IPS DF 4.7 (cell line): ENCODE results near the gene ATP9A.
"Not testable (repeated sequence)": the region's sequence is repeated elsewhere in the genome, so short reads cannot be mapped to it uniquely, and the experiment has no call there.

ENCODE experiments used
- DNase-seq: peaks from one replicate; pipeline ENCODE4 v3.0.0-alpha.2; 2013; ENCODE audit warnings: low spot score; ENCODE audit errors: extremely low read depth

Gene ATP9A

DNA sequence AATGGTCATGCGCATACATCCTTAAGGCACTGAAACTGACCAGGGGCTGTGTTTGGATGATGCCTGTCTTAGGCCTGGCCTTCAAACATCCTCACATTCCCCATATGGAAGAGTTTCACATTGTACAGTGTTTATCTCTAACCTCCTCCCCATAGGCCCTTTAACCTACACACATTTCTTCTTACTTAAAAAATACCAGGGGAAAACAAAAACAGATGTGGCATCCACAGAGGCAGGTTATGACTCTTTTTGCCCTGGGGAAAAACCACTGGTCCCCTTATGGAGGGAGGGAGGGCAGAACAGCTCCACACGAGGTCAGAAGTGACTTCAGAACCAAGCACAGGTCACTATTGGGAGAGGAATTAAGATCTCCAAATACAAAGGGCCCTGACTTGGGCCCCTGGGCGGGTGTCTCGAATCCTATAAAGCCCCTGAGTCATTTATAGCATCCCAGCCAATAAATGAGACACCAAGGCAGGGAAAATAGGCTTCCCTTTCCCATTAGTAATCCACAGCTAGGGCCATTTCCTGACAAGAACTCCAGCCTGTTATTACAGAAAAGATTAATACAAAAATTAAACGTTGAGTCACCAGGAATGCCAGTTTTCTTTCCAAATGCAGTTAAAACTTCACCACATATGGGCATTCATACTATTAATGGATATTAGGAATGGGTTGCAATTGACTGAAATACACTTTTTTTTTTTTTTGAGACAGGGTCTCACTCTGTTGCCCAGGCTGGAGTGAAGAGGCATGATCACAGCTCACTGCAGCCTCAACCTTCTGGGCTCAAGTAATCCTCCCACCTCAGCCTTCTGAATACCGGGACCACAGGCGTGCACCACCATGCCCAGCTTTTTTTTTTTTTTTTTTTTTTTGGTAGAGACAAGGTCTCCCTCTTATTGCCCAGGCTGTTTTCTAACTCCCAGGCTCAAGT is 107.2 kb downstream of the ATP9A start:
- DNase-seq = no peak

DNA sequence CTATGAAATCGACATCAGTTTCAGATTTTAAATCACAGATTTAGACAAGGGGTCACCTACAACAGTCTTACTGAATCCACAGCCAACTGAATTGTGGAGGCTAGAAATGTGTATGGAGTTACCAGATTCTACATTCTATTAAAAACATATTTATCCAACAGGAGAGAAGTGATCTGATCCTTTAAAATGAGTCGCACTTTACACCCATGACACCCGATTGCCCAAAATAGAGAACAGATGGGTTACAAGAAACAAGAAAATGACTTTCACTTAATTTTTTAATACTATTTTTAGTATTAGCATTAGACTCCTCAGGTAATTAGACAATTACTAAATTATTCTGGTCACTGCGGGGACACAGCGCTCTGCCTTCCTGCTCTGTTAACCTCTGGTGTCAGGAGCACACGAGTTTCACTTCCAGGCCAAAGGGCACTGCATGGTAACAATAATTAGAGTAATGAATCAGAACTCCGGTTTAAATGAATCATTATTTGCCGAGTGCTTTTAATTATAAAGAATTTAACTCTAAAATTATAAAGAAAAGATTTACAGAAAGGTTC is 108.6 kb downstream of the ATP9A start:
- no peak for DNase-seq

DNA sequence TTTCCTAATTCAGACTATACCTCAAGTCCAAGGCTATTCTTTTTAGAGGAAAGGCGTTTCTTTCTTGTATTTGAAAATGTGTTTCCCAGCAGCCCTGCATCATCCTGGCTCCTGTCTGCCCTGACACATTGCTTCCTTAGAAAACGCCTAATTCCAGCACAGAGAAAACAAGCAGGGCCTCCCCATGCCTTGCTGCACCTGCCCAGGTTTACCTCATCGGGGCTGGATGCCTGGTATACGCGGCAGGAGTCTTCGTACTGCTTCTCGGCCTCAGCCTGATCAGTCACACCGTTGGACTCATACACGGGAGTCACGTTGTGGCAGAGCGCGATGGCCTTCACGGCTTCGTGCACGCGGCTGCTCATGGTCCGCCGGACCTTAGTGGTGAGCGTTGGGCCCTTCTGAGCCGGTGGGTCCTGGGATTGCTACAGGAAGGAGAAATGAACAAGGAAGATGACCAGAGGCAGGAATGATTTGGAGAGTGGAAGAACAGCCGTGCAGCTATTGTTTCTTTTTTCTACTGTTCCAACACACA is 111.4 kb downstream of the ATP9A start:
- no peak for DNase-seq

DNA sequence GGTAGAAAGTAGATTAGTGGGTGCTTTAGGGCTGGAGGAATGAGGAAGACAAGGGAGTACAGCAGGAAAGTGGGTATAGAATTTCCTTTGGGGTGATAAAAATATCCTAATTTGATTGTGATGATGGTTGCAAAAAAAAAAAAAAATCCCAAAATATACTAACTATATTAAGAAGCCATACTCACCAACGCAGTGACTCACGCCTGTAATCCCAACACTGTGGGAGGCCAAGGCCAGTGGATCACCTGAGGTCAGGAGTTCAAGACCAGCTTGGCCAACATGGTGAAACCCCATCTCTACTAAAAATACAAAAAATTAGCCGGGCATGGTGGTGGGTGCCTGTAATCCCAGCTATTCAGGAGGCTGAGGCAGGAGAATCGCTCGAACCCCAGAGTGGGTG is 112.1 kb downstream of the ATP9A start:
- not testable (repeated sequence) for DNase-seq

DNA sequence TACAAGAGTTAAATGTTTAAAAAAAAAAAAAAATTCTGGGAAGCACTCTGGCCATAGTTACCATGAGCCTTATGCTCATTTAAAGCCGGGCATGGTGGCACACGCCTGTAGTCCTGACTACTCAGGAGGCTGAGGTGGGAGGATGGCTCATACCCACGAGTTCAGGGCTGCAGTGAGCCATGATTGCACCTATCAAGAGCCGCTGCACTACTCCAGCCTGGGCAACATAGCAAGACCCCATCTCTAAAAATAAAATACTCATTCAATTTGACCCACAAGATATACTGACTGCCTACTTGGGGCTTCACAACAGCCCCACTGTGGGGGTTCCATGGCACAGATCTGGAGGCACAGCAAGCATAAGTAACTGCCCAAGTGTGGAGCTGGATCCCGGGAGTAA is 113.7 kb downstream of the ATP9A start:
- no peak for DNase-seq

DNA sequence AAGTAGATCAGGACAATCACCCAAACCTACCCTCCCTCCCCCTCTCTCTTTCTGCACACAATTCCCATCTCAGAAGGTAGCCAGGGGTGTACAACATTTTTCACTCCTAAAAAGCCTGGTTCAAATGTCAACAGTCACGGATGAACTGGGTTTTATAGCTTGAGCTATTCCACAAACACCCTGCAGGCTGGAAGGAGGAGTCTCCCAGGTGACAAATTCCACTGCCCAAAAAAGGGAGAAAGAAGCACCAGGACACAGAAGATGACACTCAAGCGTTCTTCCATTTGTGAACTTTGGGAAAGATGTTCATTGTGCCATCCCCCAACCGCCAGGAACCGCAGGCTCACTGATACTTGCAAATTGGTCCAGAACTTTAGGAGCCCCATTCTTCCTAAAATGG is 114.1 kb downstream of the ATP9A start:
- DNase-seq = no peak

DNA sequence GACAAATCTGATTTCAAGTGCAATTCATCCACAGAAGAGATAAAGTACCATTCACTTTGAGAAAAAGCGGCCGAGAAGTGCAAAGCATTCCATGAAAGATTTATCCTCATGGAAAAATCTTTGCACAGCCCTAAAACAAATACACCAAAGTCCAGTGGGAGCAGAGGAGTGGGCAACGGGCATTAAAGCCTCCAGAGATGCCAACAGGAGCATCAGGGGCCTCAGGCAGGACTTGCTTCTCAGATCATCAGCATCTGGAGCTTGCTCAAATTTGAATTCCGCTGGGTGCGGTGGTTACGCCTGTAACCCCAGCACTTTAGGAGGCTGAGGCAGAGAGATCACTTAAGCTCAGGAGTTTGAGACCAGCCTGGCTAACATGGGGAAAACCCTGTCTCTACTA is 115.0 kb downstream of the ATP9A start:
- no peak for DNase-seq

DNA sequence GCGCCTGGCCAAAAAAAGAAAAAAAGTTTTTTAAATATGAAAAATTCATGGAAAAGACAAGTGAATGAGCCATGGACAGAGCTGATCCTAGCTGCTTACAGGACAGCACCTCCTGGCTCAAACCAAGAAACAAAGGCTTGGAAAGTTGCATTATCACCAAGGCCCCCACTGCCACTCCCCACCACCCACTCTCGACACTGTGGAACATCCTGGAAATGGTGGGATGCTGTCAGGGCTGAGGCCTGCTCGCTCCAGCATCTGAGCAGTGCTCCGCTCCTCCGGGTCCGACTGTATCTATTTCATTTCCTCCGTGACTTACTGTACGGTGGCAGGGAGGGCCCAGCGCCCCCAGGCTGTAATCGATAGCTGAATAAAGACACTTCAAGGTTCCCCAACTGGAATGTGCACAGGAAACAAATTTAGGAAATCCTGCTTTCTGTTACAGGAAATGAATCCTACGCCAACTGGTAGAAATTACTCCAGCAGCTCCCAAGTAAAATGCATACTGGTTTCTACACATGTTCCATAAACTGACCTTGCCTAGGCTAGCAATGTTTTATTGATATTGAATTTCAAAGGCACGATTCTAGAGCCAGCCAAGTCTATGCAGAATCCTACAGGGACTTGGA is 116.2 kb downstream of the ATP9A start:
- DNase-seq = no peak

DNA sequence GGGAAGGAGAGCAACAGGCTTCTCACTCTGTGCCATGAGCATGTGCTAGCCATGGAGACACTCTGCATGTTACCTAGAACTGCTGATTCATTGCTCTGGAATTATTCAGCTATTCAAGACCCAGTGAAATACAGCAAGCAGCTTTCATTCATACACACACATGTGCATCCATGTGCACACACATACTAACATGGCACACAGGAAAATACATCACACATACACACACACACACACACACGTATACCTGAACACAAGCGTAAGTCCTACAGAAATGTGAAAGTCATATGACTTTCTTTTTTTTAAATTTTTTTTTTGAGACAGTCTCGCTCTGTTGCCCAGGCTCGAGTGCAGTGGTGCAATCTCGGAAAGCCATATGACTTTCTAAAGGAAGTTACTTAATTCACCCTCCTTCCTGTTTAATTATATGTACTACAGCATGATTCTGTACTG is 117.5 kb downstream of the ATP9A start:
- no peak for DNase-seq

DNA sequence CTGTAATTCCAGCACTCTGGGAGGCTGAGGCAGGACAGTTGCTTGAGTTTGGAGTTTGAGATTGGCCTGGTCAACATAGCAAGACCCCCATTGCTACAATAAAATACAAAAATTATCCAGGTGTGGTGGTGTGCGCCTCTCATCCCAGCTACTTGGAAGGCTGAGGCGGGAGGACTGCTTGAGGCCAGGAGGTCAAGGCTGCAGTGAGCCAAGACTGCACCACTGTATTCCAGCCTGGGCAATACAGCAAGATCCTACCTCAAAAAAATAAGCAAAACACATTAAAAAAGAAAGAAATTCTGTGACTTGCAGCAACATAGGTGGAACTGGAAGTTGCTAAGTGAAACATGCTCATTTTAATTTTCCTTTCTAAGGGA is 119.6 kb downstream of the ATP9A start:
- no peak for DNase-seq

DNA sequence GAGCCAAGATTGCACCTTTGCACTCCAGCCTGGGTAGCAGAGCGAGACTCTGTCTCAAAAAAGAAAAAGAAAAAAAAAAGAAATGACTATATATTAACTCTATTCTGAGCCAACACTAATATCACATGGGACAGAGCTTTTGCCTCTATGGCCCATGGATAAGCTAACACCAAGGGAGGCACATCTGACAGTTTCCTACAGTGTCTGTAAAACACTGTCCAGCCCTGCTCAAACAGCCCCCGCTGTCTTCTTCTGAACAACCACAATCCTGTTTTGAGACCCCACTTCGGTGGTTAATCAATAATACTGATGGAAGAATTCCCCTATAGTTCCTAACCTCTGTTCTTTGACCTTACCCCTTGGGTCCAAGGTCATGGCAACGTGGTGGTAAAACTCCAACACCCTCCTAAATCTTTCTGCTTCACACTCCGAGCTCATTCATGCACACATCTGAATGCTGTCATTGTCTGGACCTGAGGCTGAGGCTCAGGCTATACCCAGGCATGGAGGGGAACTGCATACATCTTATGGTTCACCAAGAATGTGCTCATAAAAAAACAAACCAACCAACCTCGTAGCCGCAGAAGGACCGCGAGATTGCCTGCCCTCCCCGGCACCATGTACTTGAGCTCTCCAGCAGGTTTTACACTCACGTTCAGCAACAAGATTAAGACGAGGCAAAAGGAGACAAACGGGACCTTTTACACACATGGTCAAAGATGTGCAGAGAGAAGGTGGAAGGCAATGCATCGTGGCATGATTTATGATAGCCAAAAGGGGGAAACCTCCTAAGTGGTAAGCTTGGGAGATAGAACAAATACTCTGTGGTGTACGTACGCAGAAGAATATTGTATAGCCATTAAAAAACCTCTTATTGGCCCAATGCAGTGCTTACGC is 120.3 kb downstream of the ATP9A start:
- DNase-seq = no peak

DNA sequence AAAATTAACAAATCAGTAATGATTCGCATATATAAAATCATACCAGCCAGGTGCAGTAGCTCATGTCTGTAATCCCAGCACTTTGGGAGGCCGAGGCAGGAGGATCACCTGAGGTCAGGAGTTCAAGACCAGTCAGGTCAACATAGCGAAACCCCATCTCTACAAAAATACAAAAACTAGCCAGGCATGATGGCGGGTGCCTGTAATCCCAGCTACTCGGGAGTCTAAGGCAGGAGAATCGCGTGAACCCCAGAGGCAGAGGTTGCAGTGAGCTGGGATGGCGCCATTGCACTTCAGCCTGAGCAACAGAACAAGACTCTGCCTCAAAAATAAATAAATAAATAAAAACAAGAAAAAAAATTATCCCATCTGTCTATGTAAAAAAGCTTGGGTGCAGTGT is 124.4 kb downstream of the ATP9A start:
- DNase-seq = not testable (repeated sequence)

DNA sequence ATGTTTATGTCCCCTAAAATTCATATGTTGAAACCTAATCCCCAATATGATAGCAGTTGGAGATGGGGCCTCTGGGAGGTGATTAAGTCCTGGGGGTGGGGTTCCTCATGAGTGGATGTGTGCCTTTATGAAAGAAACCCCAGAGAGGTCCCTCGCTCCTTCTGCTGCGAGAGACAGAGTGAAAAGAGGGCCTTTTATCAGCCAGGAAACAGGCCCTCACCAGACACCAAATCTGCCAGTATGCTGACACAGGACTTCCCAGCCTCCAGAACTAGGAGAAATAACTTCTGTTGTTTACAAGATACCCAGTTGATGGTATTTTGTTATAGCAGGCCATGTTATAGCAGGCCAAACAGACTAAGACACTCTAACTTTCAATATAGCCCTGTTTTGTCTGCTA is 124.8 kb downstream of the ATP9A start:
- no peak for DNase-seq

DNA sequence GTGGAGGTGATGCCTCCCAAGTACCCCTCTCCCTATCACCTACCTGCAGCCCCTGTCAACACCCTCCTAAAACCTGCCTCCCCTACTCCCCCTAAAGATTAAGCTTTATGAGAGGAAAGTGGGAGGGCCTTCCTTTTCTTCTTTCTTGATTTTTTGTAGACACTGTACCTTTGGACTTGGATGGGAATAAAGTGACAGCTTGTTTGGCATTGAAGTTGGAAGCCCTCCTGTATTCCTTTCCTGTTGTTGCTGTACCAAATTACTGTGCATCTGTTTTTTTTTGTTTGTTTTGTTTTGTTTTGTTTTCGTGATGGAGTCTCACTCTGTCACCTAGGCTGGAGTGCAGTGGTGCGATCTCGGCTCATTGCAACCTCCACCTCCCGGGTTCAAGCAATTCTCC is 126.3 kb downstream of the ATP9A start:
- no peak for DNase-seq

DNA sequence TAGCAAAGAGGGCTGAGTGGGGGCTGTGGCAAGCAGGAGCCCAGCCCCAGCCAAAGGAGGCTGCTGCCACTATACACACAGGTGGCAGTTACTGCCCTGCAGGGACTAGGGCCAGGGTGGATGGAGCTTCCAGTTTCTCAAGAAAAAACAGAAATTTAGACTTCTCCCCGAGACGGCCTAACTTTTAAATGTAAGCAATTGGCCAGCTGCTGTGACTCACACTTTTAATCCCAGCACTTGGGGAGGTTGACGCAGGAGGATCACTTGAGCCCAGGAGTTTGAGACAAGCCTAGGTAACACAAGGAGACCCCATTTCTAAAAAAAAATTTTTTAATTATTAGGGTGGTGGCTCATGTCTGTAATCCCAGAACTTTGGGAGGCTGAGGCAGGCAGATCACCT is 127.4 kb downstream of the ATP9A start:
- no peak for DNase-seq

DNA sequence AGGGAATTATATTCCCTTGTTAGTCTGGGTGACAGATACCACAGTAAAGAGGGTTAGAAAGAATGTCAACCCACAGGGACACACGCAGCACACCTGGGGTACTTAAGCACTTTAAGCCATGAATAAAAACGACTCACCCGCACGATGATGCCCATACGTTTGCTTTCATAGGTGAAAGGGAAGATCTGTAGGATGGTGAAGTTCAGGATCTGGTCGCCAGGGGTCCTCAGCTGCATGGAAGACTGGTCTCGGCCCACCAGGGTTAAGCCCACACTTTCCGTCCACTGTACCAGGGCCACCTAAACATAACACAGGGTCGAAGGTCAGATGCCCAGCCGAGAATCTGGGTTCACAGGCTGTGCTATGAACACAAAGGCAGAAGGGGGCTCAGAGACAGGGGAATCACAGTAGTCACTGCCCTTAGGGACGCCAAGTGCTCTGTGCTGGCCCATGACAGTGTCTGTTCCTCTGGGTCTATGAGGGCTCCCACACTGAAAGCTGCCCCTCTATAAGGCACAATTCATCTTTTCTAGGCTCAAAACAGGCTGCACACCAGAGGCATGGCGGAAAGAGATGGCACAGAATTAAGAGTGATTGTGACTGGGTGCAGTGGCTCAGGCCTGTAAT is 128.9 kb downstream of the ATP9A start:
- DNase-seq = peak; percentile 60

DNA sequence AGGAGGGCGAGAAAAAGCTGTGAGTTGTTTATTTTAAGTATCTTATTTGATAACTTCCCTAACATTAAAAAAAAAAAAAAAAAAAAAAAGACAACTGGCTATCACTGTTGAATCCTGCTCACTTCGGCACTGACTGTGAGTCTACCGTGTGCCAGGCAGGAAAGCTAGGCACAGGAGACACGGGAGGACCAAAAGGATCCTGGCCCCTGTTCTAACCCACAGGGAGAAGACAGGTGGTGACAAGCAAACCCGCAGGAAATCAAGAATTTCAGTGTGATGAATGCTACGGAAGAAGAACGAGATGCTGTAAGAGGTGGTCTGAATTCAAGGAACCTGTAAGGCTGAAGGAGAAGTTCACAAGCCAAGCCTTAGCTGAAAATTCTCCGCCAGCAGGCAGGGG is 130.9 kb downstream of the ATP9A start:
- no peak for DNase-seq

DNA sequence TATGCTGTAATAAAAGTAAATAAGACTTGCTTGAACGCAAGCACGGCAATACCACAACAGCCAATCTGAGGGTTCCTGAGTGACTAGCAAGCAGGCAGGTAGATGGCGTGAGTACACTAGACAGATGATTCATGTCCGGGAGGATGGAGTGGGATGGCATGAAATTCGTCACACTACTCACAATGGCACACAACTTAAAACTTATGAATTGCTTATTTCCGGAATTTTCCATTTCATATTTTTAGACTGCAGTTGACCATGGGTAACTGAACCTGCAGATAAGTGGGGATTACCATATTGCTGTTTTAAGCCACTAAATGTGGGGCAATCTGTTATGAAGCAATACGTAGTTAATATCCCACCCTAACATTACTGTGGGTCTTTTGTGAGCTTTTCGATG is 132.1 kb downstream of the ATP9A start:
- DNase-seq = no peak

DNA sequence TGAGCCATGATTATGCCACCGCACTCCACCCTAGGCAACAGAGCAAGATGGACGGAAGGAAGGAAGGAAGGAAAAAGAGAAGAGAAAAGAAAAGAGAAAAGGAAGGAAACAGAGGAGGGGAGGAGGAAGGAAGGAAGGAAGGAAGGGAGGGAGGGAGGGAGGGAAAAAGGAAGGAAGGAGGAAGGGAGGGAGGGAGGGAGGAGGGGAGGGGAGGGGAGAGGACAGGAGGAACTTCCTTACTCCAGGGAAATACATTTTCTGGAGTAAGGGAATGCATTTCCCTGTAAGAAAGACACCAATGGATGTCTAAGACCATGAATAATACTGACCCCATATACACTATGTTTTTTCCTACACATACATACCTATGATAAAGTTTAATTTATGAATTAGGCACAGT is 132.5 kb downstream of the ATP9A start:
- no peak for DNase-seq

DNA sequence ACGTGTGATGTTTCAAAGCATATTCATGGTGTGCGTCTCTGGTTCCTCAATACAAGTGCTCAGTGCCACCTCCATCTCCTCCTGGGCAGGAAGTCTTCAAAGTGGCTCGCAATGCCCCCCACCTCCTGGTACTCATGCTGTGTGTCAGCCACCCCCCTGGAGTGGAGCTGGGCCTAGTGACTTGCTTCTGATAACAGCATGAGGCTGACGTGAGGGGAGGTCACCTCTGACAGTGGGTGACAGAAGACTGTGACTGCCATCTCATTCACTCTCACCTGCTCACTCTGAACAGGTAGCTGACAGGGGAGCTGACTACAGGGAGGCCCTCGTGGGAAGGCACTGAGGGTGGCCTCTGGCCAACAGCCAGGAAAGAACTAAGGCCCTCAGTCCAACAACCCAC is 133.3 kb downstream of the ATP9A start:
- no peak for DNase-seq

DNA sequence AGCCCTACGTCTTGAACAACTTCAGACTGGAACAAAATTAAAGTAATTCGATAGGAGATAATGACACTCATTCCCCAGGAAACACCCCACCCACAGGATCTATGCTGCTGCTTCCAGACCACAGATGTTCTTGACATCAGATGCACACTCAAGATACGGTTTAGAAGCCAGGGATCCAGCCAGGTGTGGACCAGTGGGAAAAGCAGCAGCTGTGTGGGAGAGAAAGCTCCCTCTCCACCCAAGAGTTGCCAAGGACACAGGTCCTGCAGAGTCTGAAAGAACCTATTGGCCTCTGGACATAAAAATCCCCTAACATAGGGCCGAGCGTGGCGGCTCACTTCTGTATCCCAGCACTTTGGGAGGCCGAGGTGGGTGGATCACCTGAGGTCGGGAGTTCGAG is 133.9 kb downstream of the ATP9A start:
- DNase-seq = no peak
